Activated CD4-positive, alpha-beta T cell treated with anti-CD3 and anti-CD28 coated beads for 1 hour (primary cell): ENCODE results near the gene NNMT.

Experiments
- DNase-seq: peaks from one replicate; pipeline ENCODE4 v3.0.0-alpha.2; 2020

NNMT gene

GRCh38 chr11:114295676-114296604 lies at the start of gene NNMT:
Gene NNMT, plus strand, starts transcription at chr11:114296399. Its CDS starts 158 bp downstream, at chr11:114296557.
- no peak for DNase-seq

GRCh38 chr11:114247070-114247789 lies 49.0 kb upstream of the NNMT start:
- DNase-seq: no peak

GRCh38 chr11:114250180-114250579 lies 46.0 kb upstream of the NNMT start:
- no peak for DNase-seq

- DNase-seq: no peak
Observed at GRCh38 chr11:114250993-114251814, 45.0 kb upstream of the NNMT start.

- DNase-seq: no peak
Observed at GRCh38 chr11:114251815-114252337, 44.3 kb upstream of the NNMT start.

GRCh38 chr11:114252767-114253166 lies 43.4 kb upstream of the NNMT start:
- DNase-seq: no peak

- DNase-seq: no peak
Observed at GRCh38 chr11:114253771-114254170, 42.4 kb upstream of the NNMT start.

GRCh38 chr11:114254571-114255146 lies 41.5 kb upstream of the NNMT start:
- no peak for DNase-seq

GRCh38 chr11:114255289-114255688 lies 40.9 kb upstream of the NNMT start:
- no peak for DNase-seq

- no peak for DNase-seq
Observed at GRCh38 chr11:114256176-114256966, 39.8 kb upstream of the NNMT start.

GRCh38 chr11:114256967-114257286 lies 39.3 kb upstream of the NNMT start:
- no peak for DNase-seq

- DNase-seq: no peak
Observed at GRCh38 chr11:114257621-114258558, 38.3 kb upstream of the NNMT start.

GRCh38 chr11:114258696-114259095 lies 37.5 kb upstream of the NNMT start:
- DNase-seq: no peak

GRCh38 chr11:114259124-114259526 lies 37.1 kb upstream of the NNMT start:
- no peak for DNase-seq

GRCh38 chr11:114259551-114259983 lies 36.6 kb upstream of the NNMT start:
- DNase-seq: no peak

GRCh38 chr11:114260077-114260476 lies 36.1 kb upstream of the NNMT start:
- no peak for DNase-seq

GRCh38 chr11:114260483-114260882 lies 35.7 kb upstream of the NNMT start:
- no peak for DNase-seq

- no peak for DNase-seq
Observed at GRCh38 chr11:114261791-114262190, 34.4 kb upstream of the NNMT start.

- no peak for DNase-seq
Observed at GRCh38 chr11:114262681-114263512, 33.3 kb upstream of the NNMT start.
